SHP77 treated with DMSO at 0.1 percent for 48 hours (cell line): Measurements from ENCODE around the gene EPO.

Source experiments
- DNase-seq: peaks from one replicate; lab custom pipeline; 2025; lab: John Stamatoyannopoulos, UW

The EPO gene

DNA sequence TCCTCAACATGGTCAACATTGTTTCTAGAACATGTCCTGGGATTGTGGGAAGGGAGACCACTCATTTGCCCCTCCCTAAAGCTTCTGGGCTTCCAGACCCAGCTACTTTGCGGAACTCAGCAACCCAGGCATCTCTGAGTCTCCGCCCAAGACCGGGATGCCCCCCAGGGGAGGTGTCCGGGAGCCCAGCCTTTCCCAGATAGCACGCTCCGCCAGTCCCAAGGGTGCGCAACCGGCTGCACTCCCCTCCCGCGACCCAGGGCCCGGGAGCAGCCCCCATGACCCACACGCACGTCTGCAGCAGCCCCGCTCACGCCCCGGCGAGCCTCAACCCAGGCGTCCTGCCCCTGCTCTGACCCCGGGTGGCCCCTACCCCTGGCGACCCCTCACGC is at the start of gene EPO:
Gene EPO, plus strand, starts transcription at position 190 of the 392 bp plus-strand sequence. CDS start 513 bp downstream, outside the sequence.
- DNase-seq: no peak

DNA sequence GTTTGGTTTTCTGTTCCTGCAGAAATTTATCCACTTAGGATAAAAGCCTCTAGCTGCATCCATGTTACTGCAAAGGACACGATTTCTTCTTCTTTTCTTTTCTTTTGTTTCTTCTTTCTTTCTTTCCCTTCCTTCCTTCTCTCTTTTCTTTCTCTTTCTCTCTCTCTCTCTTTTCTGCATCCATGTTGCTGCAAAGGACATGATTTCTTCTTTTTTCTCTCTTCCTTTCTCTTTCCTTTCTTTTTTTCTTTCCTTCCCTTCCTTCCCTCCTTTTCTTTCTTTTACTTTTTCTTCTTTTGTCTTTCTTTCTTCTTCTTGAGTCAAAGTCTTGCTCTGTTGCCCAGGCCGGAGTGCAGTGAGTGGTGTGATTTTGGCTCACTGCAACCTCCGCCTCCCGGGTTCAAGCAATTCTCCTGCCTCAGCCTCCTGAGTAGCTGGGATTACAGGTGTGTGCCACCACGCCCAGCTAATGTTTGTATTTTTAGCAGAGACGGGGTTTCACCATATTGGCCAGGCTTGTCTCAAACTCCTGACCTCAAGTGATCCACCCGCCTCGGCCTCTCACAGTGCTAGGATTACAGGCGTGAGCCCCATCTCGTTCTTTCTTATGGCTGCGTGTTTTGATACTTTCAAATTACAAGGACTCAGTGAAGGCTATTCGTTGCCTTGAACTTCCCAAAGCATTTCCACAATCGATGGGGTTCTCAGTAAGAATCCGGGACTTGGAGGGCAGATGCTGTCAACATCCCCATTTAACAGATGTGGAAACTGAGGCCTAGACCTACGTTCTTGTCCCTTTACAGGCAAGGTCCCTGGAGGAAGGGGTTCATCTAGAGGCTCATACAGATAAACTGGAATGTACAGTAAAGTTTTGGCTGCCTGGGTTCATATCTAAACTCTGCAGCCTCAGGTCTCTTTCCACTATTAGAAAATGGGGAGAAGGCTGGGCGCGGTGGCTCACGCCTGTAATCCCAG is 48.6 kb upstream of the EPO start:
- DNase-seq: no peak

DNA sequence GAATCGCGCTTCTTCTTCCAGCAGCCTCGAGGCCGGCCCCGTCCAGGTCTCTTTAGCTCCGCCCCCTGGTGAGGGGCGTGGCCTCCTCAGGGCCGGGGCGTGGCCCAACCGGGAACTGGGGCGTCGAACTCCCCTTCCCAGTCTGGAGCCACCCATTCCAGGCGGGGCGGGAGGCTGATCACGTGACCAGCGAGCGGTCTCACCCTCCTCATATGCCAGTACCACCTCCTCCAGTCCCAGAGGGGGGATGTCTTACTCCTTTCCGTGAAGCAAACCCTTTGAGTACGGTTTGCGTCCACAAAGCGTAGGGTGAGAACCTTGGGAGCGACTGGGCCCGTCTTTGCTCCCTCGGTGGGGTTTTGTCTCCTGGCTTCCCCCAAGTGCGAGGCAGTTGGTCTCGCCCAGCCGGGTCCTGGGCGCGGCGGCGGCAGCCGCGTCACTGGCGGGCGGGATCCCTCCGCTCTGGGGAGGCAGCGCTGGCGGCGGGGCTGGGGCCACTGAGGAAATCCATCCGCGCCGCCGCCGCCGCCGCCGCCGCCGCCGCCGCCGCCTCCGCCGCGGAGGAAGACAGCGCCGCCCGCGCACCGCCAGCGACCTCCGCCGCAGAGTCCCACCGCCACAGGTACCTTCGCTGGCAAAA is 46.8 kb upstream of the EPO start, which contains the start of gene GNB2:
Gene GNB2, plus strand, starts transcription at position 439 of the 640 bp plus-strand sequence. CDS start 2,526 bp downstream, outside the sequence.
- DNase-seq: peak; percentile 85

DNA sequence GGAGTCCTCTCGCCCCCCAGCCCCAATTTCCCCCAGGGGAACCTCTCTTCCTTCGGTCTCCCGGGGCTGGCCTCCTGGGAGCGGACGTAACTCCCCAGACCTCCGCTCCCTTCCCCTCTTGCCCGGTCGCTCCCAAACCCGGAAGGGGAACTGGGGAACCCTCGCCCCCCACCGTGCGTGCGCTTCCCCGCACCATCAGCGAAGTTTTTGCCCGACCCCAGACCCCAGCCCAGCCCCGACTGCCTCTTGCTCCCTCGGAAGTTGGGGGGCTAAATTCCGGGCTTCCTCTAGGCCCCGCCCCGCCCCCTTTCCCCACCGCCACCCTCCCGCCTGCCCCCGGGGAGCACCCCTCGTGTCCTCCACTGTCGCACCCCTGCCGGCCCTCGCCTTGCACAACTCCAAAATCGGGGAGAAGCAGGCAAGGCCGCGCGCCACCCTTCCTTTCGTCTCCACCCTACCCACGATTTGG is 46.3 kb upstream of the EPO start:
- DNase-seq: no peak

- DNase-seq: no peak
Observed at GRCh38 chr7:100674411-100675104, 45.7 kb upstream of the EPO start.

GRCh38 chr7:100675105-100675451 is 45.2 kb upstream of the EPO start:
- DNase-seq: no peak

DNA sequence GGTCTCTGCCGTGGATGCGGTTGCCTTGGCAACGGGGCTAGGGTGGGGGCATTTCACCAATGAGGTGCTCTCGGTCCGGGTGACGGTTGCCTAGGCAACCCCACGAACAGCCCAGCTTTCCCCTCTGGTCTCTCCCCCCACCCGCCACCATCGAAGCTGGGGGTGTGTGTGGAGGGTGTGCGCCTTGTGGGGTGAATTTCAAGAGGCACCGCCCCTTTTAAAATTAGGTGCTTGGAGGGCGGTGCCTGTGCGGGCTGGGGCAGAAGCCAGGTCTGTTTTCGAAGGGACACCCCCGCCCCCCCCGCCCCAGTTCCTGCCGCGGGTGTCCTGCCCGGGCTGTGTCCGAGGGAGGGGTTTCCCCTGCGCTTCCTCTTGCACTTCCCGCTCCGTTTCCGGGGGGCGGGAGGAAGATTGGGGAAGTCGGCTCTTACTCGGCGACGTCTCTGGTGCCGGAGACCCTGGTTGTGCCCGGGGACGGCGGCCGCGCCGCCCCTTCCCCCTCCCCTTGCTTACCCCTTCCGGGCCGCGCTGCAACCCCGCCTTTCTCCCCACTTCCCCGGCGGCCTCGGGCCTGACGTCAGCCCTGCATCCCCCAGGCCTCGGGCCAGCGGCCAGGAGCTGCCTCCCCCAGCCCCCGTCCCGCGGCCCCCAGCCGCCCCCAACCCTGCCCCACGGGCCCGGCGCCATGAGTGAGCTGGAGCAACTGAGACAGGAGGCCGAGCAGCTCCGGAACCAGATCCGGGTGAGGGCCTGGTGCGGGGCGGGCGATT is 44.5 kb upstream of the EPO start:
- no peak for DNase-seq

DNA sequence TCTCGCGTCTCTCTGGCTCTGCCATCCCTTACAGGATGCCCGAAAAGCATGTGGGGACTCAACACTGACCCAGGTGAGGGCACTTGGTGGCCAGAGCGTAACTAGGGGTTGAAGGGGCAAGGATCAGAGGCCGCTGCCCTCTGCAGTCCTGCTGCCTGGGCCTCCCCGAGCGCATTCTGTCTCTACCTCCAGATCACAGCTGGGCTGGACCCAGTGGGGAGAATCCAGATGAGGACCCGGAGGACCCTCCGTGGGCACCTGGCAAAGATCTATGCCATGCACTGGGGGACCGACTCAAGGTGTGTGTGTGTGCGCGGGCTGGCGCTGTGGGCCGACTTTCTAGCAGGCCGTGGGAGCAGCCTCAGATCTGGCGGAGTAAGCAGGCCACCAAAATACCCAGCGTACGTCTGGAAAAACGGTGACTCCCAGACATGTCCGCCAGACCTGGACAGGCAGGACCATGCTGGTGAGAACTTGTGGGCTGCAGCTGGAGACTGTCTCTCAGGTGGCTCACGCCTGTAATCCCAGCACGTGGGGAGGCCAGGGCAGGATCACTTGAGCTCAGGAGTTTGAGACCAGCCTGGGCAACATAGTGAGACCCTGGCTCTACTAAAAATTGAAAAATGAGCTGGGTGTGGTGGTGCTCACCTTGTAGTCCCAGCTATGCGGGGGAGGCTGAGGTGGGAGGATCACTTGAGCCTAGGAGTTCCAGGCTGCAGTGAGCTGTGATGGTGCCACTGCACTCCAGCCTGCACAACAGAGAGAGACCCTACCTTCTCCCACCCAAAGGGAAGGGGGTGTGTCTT is 43.6 kb upstream of the EPO start:
- DNase-seq: no peak

GRCh38 chr7:100677308-100678267 is 42.7 kb upstream of the EPO start:
- DNase-seq: no peak

- no peak for DNase-seq
Observed at GRCh38 chr7:100678291-100678984, 41.8 kb upstream of the EPO start.

DNA sequence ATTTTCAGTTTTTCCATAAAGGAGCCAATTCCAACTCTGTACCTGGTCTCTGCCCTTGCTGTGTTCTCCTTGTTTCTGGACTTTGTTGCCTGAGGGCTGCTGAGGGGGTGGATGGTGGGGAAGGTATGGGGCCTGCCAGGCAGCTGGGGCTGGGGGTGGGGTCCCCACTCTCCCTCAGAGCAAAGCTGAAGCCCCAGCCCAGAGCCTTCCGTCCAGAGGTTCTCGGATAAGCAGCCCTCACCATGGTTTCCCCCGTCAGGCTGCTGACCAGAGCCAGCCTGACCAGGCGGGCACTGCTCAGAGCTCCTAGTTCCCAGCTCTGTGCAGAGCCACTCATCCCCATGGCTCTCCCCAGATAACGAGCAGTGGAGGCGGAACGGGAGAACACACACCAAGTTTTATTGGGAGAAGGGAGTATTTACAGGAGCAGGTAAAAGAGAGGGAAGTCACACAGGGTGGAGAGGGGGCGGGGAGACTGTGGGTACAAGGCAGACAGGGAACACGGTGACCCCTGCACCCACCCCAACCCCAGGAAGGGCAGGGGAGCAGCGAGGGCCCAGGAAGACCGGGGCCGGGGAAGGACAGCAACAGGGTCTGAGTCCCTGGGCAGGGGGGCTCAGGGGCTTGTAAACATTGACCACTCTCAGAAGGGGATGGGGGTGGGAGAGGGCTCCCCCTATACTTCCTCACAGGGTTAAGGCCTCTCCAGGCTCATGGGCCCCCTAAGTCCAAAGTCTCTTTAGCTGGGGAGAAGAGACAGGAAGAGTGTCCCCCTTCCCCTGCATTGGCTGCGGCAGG is 40.9 kb upstream of the EPO start:
- DNase-seq: no peak

GRCh38 chr7:100679927-100680575 is 40.2 kb upstream of the EPO start:
- no peak for DNase-seq

- DNase-seq: no peak
Observed at GRCh38 chr7:100680576-100681271, 39.5 kb upstream of the EPO start.

- no peak for DNase-seq
Observed at GRCh38 chr7:100681491-100682227, 38.6 kb upstream of the EPO start.

GRCh38 chr7:100682228-100682741 is 38.0 kb upstream of the EPO start:
- no peak for DNase-seq
